DOHH2 (cell line): Measurements from ENCODE around the gene PLK3.

Source experiments
- H3F3A ChIP-seq: fragments of 200-600 bp; sonication (generic), shearing (Covaris generic); 2 replicates; pipeline ENCODE4 v1.6.0; 2016; ENCODE audit warnings: antibody characterized with exemption, mild to moderate bottlenecking; ENCODE audit not compliant: control insufficient read depth, insufficient read depth
- H3K27ac ChIP-seq: fragments of 200-600 bp; sonication (generic); 2 replicates; pipeline ENCODE4 v1.5.1; 2014; ENCODE audit warnings: low read depth, mild to moderate bottlenecking, low read length, moderate library complexity
- H3K27me3 ChIP-seq: fragments of 200-600 bp; sonication (generic); 2 replicates; pipeline ENCODE4 v1.6.1; 2014; ENCODE audit warnings: mild to moderate bottlenecking, low read length, mixed read lengths; ENCODE audit not compliant: control insufficient read depth
- H3K36me3 ChIP-seq: fragments of 200-600 bp; sonication (generic); 2 replicates; pipeline ENCODE4 v1.6.1; 2014; ENCODE audit warnings: mild to moderate bottlenecking, low read length, moderate library complexity, mixed read lengths; ENCODE audit not compliant: control insufficient read depth
- H3K4me1 ChIP-seq: fragments of 200-600 bp; sonication (generic); 2 replicates; pipeline ENCODE4 v1.6.1; 2014; ENCODE audit warnings: mild to moderate bottlenecking, low read length, mixed read lengths; ENCODE audit not compliant: control insufficient read depth
- H3K4me2 ChIP-seq: fragments of 200-600 bp; sonication (generic); 2 replicates; pipeline ENCODE4 v1.6.0; 2014; ENCODE audit warnings: mild to moderate bottlenecking, low read length, moderate library complexity
- H3K4me3 ChIP-seq: fragments of 200-600 bp; sonication (generic); 2 replicates; pipeline ENCODE4 v1.5.1; 2014; ENCODE audit warnings: mild to moderate bottlenecking, low read length, mixed read lengths
- H3K79me2 ChIP-seq: fragments of 200-600 bp; sonication (generic); 2 replicates; pipeline ENCODE4 v1.6.1; 2014; ENCODE audit warnings: mild to moderate bottlenecking, low read length, mixed read lengths; ENCODE audit not compliant: control insufficient read depth
- H3K9me2 ChIP-seq: fragments of 200-600 bp; sonication (generic); replicated peaks from 2 replicates; pipeline ENCODE4 v1.6.1; 2014; ENCODE audit warnings: mild to moderate bottlenecking, low read length, mixed read lengths; ENCODE audit not compliant: control insufficient read depth
- H3K9me3 ChIP-seq: fragments of 200-600 bp; sonication (generic); 2 replicates; pipeline ENCODE4 v1.6.1; 2014; ENCODE audit warnings: antibody characterized with exemption, low read length, mixed read lengths; ENCODE audit not compliant: control insufficient read depth, insufficient read depth
- H4K20me1 ChIP-seq: fragments of 200-600 bp; sonication (generic); 2 replicates; pipeline ENCODE4 v1.6.0; 2014; ENCODE audit warnings: low read depth, mild to moderate bottlenecking, antibody characterized with exemption, low read length, moderate library complexity; ENCODE audit not compliant: control insufficient read depth, insufficient read depth
- CTCF ChIP-seq: fragments of 200-600 bp; sonication (generic); IDR thresholded peaks from one replicate; pipeline ENCODE4 v1.5.1; 2014; ENCODE audit warnings: antibody characterized with exemption, mild to moderate bottlenecking, low read depth, low read length; ENCODE audit not compliant: poor library complexity, severe bottlenecking
- EZH2phosphoT487 ChIP-seq: fragments of 200-600 bp; sonication (generic); IDR thresholded peaks from 2 replicates; pipeline ENCODE4 v1.6.1; 2017; ENCODE audit warnings: borderline replicate concordance, mild to moderate bottlenecking, antibody characterized with exemption, low read length, moderate library complexity, mixed read lengths

PLK3 gene

GRCh38 chr1:44778705-44779576 is 21.2 kb upstream of the PLK3 start:
- H3K4me3 ChIP-seq = peak overlapping the region; percentile 99; the same call in 1 of the 2 replicates
- H3K4me2 ChIP-seq = peak overlapping the region; percentile 74; the same call in 1 of the 2 replicates
- H3K27me3 ChIP-seq = no peaks in the 10 kb centered on the region
- H3F3A ChIP-seq = peaks cover 78% of the 10 kb centered on the region
- H3K9me3 ChIP-seq = no peaks in the 10 kb centered on the region
- H3K36me3 ChIP-seq = peaks cover 73% of the 10 kb centered on the region
- TF ChIP-seq EZH2phosphoT487 (no peak), CTCF (no peak)
- H4K20me1 ChIP-seq = peaks cover 12% of the 10 kb centered on the region
- H3K4me1 ChIP-seq = peaks cover 45% of the 10 kb centered on the region
- no peaks in the 10 kb centered on the region for H3K9me2 ChIP-seq
- no peak overlapping the region for H3K27ac ChIP-seq
- H3K79me2 ChIP-seq = peaks cover 53% of the 10 kb centered on the region

GRCh38 chr1:44780583-44781121 is 19.5 kb upstream of the PLK3 start:
- Histone ChIP-seq H3K79me2 (peaks cover 36% of the 10 kb centered on the region), H4K20me1 (peaks cover 12% of the 10 kb centered on the region), H3K36me3 (peaks cover 66% of the 10 kb centered on the region), H3K4me3 (no peak overlapping the region), H3K9me2 (no peaks in the 10 kb centered on the region), H3K9me3 (no peaks in the 10 kb centered on the region), H3K27me3 (no peaks in the 10 kb centered on the region), H3K4me1 (peaks cover 54% of the 10 kb centered on the region), H3F3A (peaks cover 80% of the 10 kb centered on the region), H3K27ac (no peak overlapping the region), H3K4me2 (no peak overlapping the region)
- no peak for TF ChIP-seq EZH2phosphoT487
- TF ChIP-seq CTCF = no peak

GRCh38 chr1:44783697-44784093 is 16.5 kb upstream of the PLK3 start:
- H3F3A ChIP-seq = peaks cover 71% of the 10 kb centered on the region
- H3K9me3 ChIP-seq = no peaks in the 10 kb centered on the region
- peak overlapping the region; percentile 46 for H3K27ac ChIP-seq
- H3K4me2 ChIP-seq = peak overlapping the region; percentile 74
- no peaks in the 10 kb centered on the region for H3K27me3 ChIP-seq
- peaks cover 43% of the 10 kb centered on the region for H3K4me1 ChIP-seq
- H3K4me3 ChIP-seq = peak overlapping the region; percentile 68
- H4K20me1 ChIP-seq = no peaks in the 10 kb centered on the region
- no peak for TF ChIP-seq CTCF
- no peak for TF ChIP-seq EZH2phosphoT487
- H3K36me3 ChIP-seq = peaks cover 36% of the 10 kb centered on the region
- no peaks in the 10 kb centered on the region for H3K9me2 ChIP-seq
- peaks cover 5% of the 10 kb centered on the region; the same call in 1 of the 2 replicates for H3K79me2 ChIP-seq
